Lower lobe of right lung (tissue), 2 donors: ENCODE results near the gene CCDC61. TPM values are rescaled to one million over a fixed set of nuclear protein-coding genes. Genes with fewer than 3 reads are reported as not detected.

Experiments
- ATAC-seq, 2 donors: fragments of 200-7000 bp; cut with Tn5 transposase; one replicate each; pipeline ENCODE4 v1.9.1; 2020 to 2022; ENCODE audit warnings: mild to moderate bottlenecking in 2 of 2, moderate library complexity in 2 of 2
- DNase-seq: peaks from one replicate; pipeline ENCODE4 v3.0.0-alpha.2; 2020
- H3K27ac ChIP-seq: fragments of 200-600 bp; one replicate; pipeline ENCODE4 v1.8.0; 2022
- H3K27me3 ChIP-seq: fragments of 200-600 bp; one replicate; pipeline ENCODE4 v1.8.0; 2022; ENCODE audit warnings: low read depth
- H3K36me3 ChIP-seq: fragments of 200-600 bp; one replicate; pipeline ENCODE4 v1.8.0; 2022; ENCODE audit warnings: mild to moderate bottlenecking
- H3K4me1 ChIP-seq: fragments of 200-600 bp; one replicate; pipeline ENCODE4 v1.8.0; 2022
- H3K4me3 ChIP-seq: fragments of 200-600 bp; one replicate; pipeline ENCODE4 v1.8.0; 2022; ENCODE audit warnings: mild to moderate bottlenecking
- H3K9me3 ChIP-seq: fragments of 200-600 bp; one replicate; pipeline ENCODE4 v1.8.0; 2022
- intact Hi-C: fragments of 100-400 bp; cut with DNase I; formaldehyde crosslinking; loops from one replicate; pipeline ENCODE4 v1.11.0; 2022
- total RNA-seq: library from RNA; stranded (reverse); fragmentation: NEBNext Ultra II Directional; extraction: Animal tissue kit (Norgen Biotek cat#: 25700); gene quantifications from one replicate; pipeline ENCODE4 v1.2.1, GENCODE V29; 2021
- TF ChIP-seq, protein P1 (sequence below): fragments of 200-600 bp; IDR thresholded peaks from one replicate; pipeline ENCODE4 v1.8.0; 2022; ENCODE audit warnings: antibody characterized with exemption, mild to moderate bottlenecking
- donor health status: DM: no; HTN: yes; CAD: no; lungs with severe emphysema.

Gene CCDC61
- total RNA-seq, 1 donor from 2014 or later = 16.3 TPM

DNA sequence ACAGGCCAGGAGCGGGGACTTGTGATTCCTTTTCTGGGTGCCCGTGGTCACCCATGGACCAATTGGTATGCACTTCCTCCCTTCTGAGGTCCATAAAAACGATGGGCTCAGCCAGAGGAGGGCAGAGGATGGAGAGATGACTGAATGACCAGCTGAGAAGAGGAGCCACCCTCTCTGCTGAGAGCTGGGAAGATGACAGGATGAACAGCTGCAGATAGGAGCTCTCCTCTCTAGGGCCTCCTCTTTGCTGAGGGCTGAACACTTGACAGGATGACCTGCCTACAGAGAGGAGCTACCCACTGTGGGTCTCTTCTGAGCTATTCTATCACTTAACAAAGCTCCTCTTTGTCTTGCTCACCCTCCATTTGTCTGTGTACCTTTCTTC, 41.5 kb downstream of the CCDC61 start:
- ATAC-seq (no peak), DNase-seq (no peak)
- peaks cover 30% of the 10 kb centered on the region for H3K27me3 ChIP-seq
- TF ChIP-seq, protein P1, sequence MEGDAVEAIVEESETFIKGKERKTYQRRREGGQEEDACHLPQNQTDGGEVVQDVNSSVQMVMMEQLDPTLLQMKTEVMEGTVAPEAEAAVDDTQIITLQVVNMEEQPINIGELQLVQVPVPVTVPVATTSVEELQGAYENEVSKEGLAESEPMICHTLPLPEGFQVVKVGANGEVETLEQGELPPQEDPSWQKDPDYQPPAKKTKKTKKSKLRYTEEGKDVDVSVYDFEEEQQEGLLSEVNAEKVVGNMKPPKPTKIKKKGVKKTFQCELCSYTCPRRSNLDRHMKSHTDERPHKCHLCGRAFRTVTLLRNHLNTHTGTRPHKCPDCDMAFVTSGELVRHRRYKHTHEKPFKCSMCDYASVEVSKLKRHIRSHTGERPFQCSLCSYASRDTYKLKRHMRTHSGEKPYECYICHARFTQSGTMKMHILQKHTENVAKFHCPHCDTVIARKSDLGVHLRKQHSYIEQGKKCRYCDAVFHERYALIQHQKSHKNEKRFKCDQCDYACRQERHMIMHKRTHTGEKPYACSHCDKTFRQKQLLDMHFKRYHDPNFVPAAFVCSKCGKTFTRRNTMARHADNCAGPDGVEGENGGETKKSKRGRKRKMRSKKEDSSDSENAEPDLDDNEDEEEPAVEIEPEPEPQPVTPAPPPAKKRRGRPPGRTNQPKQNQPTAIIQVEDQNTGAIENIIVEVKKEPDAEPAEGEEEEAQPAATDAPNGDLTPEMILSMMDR = no peak
- no peak overlapping the region for H3K4me3 ChIP-seq
- no peaks in the 10 kb centered on the region for H3K9me3 ChIP-seq
- H3K27ac ChIP-seq = no peak overlapping the region
- no peaks in the 10 kb centered on the region for H3K4me1 ChIP-seq
- H3K36me3 ChIP-seq = no peaks in the 10 kb centered on the region
- intact Hi-C loops = no loop called here

DNA sequence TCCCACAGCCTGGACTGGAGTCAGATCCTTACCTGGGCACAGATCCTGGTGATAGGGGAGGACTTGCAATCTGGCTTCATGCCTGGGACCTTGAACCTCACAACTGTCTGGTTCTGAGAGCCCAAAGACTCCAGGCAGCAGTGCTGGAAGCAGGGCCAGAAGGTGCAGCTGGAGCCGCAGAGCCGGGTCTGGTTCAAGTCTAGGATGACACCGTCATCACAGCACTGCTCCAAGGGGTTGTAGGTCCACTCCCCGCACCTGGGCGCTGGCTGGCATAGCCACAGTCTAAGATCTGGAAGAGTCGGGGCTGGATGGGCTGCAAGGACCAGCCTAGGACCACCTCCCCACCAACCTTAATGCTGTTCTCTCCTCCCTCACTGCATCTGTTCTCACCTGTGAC, 44.9 kb downstream of the CCDC61 start:
- Histone ChIP-seq H3K4me3 (no peak overlapping the region), H3K27me3 (peaks cover 28% of the 10 kb centered on the region), H3K27ac (no peak overlapping the region), H3K36me3 (no peaks in the 10 kb centered on the region), H3K4me1 (no peaks in the 10 kb centered on the region), H3K9me3 (no peaks in the 10 kb centered on the region)
- TF ChIP-seq, protein P1 = no peak
- ATAC-seq (no peak), DNase-seq (no peak)
- intact Hi-C loops = no loop called here

- TF ChIP-seq, protein P1 = no peak
- no peak within 1 kb of the TSS for H3K4me3 ChIP-seq
- H3K27ac ChIP-seq = no peak within 1 kb of the TSS
- H3K36me3 ChIP-seq = no peaks in the 10 kb centered on the region
- no peaks in the 10 kb centered on the region for H3K4me1 ChIP-seq
- no peak for ATAC-seq
- H3K27me3 ChIP-seq = peaks cover 33% of the 10 kb centered on the region
- DNase-seq = no peak
- intact Hi-C loops = no loop called here
- no peaks in the 10 kb centered on the region for H3K9me3 ChIP-seq
Observed at GRCh38 chr19:46040952-46041500, 45.8 kb downstream of the CCDC61 start, which contains the start of gene IGFL4. IGFL4 (minus strand) TSS chr19:46041002; CDS start chr19:46040962, 40 bp downstream.

- H3K27ac ChIP-seq = no peak overlapping the region
- H3K4me3 ChIP-seq = no peak overlapping the region
- peaks cover 33% of the 10 kb centered on the region for H3K27me3 ChIP-seq
- TF ChIP-seq, protein P1 = no peak
- no peaks in the 10 kb centered on the region for H3K4me1 ChIP-seq
- H3K9me3 ChIP-seq = no peaks in the 10 kb centered on the region
- H3K36me3 ChIP-seq = no peaks in the 10 kb centered on the region
- intact Hi-C loops = no loop called here
- ATAC-seq (no peak), DNase-seq (no peak)
Observed at GRCh38 chr19:46042252-46042883, 47.1 kb downstream of the CCDC61 start.

- H3K9me3 ChIP-seq = no peaks in the 10 kb centered on the region
- H3K27ac ChIP-seq = no peak overlapping the region
- TF ChIP-seq, protein P1 = no peak
- no peak for DNase-seq
- H3K4me1 ChIP-seq = no peaks in the 10 kb centered on the region
- intact Hi-C loops = no loop called here
- peaks cover 33% of the 10 kb centered on the region for H3K27me3 ChIP-seq
- H3K4me3 ChIP-seq = no peak overlapping the region
- H3K36me3 ChIP-seq = no peaks in the 10 kb centered on the region
- ATAC-seq = no peak
Observed at GRCh38 chr19:46043519-46043918, 48.3 kb downstream of the CCDC61 start.
